HG03469 (cell line): Measurements from ENCODE around the gene EIF1.
"Not testable (repeated sequence)": the region's sequence is repeated elsewhere in the genome, so short reads cannot be mapped to it uniquely, and the experiment has no call there.

Source experiments
- ATAC-seq: cut with Tn5 transposase; IDR thresholded peaks from one replicate; pipeline ENCODE4 v1.9.1; 2021; ENCODE audit warnings: mild to moderate bottlenecking, moderate library complexity, moderate number of reproducible peaks; ENCODE audit not compliant: unreplicated experiment

The EIF1 gene

GRCh38 chr17:41697122-41697962 lies 8.7 kb downstream of the EIF1 start:
- ATAC-seq: no peak

- ATAC-seq: not testable (repeated sequence)
Observed at GRCh38 chr17:41700843-41701242, 12.2 kb downstream of the EIF1 start.

GRCh38 chr17:41702712-41703111 lies 14.0 kb downstream of the EIF1 start:
- no peak for ATAC-seq

GRCh38 chr17:41705271-41705991 lies 16.7 kb downstream of the EIF1 start:
- no peak for ATAC-seq

- ATAC-seq: no peak
Observed at GRCh38 chr17:41707803-41708669, 19.4 kb downstream of the EIF1 start.

- ATAC-seq: no peak
Observed at GRCh38 chr17:41710472-41711090, 21.9 kb downstream of the EIF1 start.

GRCh38 chr17:41711669-41712400 lies 23.1 kb downstream of the EIF1 start, which contains the start of gene GAST:
Gene GAST, plus strand, starts transcription at chr17:41712331. Its CDS starts 3,106 bp downstream, at chr17:41715437.
- ATAC-seq: no peak

- ATAC-seq: no peak
Observed at GRCh38 chr17:41717408-41718286, 29.0 kb downstream of the EIF1 start.

GRCh38 chr17:41718287-41718645 lies 29.6 kb downstream of the EIF1 start:
- ATAC-seq: no peak

- ATAC-seq: no peak
Observed at GRCh38 chr17:41722231-41722630, 33.5 kb downstream of the EIF1 start.

GRCh38 chr17:41723801-41724475 lies 35.3 kb downstream of the EIF1 start:
- ATAC-seq: no peak

GRCh38 chr17:41724476-41725050 lies 35.9 kb downstream of the EIF1 start:
- ATAC-seq: no peak

- ATAC-seq: no peak
Observed at GRCh38 chr17:41725134-41725533, 36.4 kb downstream of the EIF1 start.

- ATAC-seq: no peak
Observed at GRCh38 chr17:41728056-41728455, 39.4 kb downstream of the EIF1 start.

GRCh38 chr17:41730479-41730878 lies 41.8 kb downstream of the EIF1 start:
- ATAC-seq: no peak

- no peak for ATAC-seq
Observed at GRCh38 chr17:41731836-41732235, 43.2 kb downstream of the EIF1 start.

GRCh38 chr17:41733348-41734138 lies 44.9 kb downstream of the EIF1 start:
- no peak for ATAC-seq
